NCI-H460 (cell line): ENCODE data around the gene DPH6. TPM values are rescaled to one million over a fixed set of nuclear protein-coding genes. Genes with fewer than 3 reads are reported as not detected.
"Not testable (repeated sequence)": the region's sequence is repeated elsewhere in the genome, so short reads cannot be mapped to it uniquely, and the experiment has no call there.

Experiments
- DNase-seq: peaks from one replicate; pipeline ENCODE4 v3.0.0-alpha.2; 2016; ENCODE audit warnings: low read depth; ENCODE audit errors: extremely low read depth
- polyA plus RNA-seq: library from polyadenylated mRNA; depleted of rRNA; stranded (reverse); fragments of >200 nt; gene quantifications from 2 replicates; pipeline ENCODE4 v1.2.3, GENCODE V29; 2014; cell fraction: nucleus; rRNA removed
- total RNA-seq: library from RNA; depleted of rRNA; stranded (reverse); fragments of >200 nt; shearing (Covaris generic); gene quantifications from 2 replicates; pipeline ENCODE4 v1.2.3, GENCODE V29; 2014; rRNA removed

DPH6 gene
- total RNA-seq, result 21.7 and 28.4 TPM in 2 replicates
- polyA plus RNA-seq, result 7.9 and 21.0 TPM in 2 replicates

GRCh38 chr15:35545824-35546510, at the start of gene DPH6:
Gene DPH6, minus strand, starts transcription at chr15:35546165. Its CDS starts 24 bp downstream, at chr15:35546141.
- peak; percentile 59 for DNase-seq

GRCh38 chr15:35595656-35596055, 49.7 kb upstream of the DPH6 start:
- no peak for DNase-seq

GRCh38 chr15:35591987-35592386, 46.0 kb upstream of the DPH6 start:
- not testable (repeated sequence) for DNase-seq

GRCh38 chr15:35583863-35584528, 38.0 kb upstream of the DPH6 start:
- DNase-seq, result no peak

- DNase-seq, result no peak
Observed at GRCh38 chr15:35580606-35581005, 34.6 kb upstream of the DPH6 start.

- no peak for DNase-seq
Observed at GRCh38 chr15:35567392-35567791, 21.4 kb upstream of the DPH6 start.

GRCh38 chr15:35566991-35567390, 21.0 kb upstream of the DPH6 start:
- no peak for DNase-seq

GRCh38 chr15:35565901-35566300, 19.9 kb upstream of the DPH6 start:
- no peak for DNase-seq

- no peak for DNase-seq
Observed at GRCh38 chr15:35562641-35563040, 16.7 kb upstream of the DPH6 start.

GRCh38 chr15:35561308-35561707, 15.3 kb upstream of the DPH6 start:
- DNase-seq, result no peak

- DNase-seq, result no peak
Observed at GRCh38 chr15:35560870-35561269, 14.9 kb upstream of the DPH6 start.

GRCh38 chr15:35560258-35560657, 14.3 kb upstream of the DPH6 start:
- no peak for DNase-seq

- DNase-seq, result no peak
Observed at GRCh38 chr15:35559683-35560082, 13.7 kb upstream of the DPH6 start.

- peak; percentile 76 for DNase-seq
Observed at GRCh38 chr15:35557544-35557943, 11.6 kb upstream of the DPH6 start.

- DNase-seq, result no peak
Observed at GRCh38 chr15:35557012-35557411, 11.0 kb upstream of the DPH6 start.

GRCh38 chr15:35555244-35555643, 9.3 kb upstream of the DPH6 start:
- no peak for DNase-seq

- DNase-seq, result no peak
Observed at GRCh38 chr15:35550957-35551356, 5.0 kb upstream of the DPH6 start.

GRCh38 chr15:35549567-35549966, 3.6 kb upstream of the DPH6 start:
- DNase-seq, result no peak

- DNase-seq, result no peak
Observed at GRCh38 chr15:35548435-35548834, 2.5 kb upstream of the DPH6 start.

GRCh38 chr15:35547775-35548364, 1.9 kb upstream of the DPH6 start:
- no peak for DNase-seq

- DNase-seq, result no peak
Observed at GRCh38 chr15:35546511-35547381, 781 bp upstream of the DPH6 start.
